HEK293T (cell line): Measurements from ENCODE around the gene OPRL1.

Source experiments
- FOXM1 ChIP-seq: fragments of 450-650 bp; IDR thresholded peaks from 2 replicates; pipeline ENCODE4 v1.6.1; 2017; ENCODE audit warnings: mild to moderate bottlenecking, borderline replicate concordance
- SP1 ChIP-seq: fragments of 450-650 bp; IDR thresholded peaks from 2 replicates; pipeline ENCODE4 v1.6.1; 2017

GRCh38 chr20:64045346-64046011, 34.4 kb upstream of the OPRL1 start:
- TF ChIP-seq FOXM1 (no peak), SP1 (no peak)
